Measurements from ENCODE around the gene POLR2E. TPM values are rescaled to one million over a fixed set of nuclear protein-coding genes. Genes with fewer than 3 reads are reported as not detected.

The POLR2E gene
- total and polyA plus RNA-seq, 2 donors from 2014 or later, result 158 to 189 TPM

DNA sequence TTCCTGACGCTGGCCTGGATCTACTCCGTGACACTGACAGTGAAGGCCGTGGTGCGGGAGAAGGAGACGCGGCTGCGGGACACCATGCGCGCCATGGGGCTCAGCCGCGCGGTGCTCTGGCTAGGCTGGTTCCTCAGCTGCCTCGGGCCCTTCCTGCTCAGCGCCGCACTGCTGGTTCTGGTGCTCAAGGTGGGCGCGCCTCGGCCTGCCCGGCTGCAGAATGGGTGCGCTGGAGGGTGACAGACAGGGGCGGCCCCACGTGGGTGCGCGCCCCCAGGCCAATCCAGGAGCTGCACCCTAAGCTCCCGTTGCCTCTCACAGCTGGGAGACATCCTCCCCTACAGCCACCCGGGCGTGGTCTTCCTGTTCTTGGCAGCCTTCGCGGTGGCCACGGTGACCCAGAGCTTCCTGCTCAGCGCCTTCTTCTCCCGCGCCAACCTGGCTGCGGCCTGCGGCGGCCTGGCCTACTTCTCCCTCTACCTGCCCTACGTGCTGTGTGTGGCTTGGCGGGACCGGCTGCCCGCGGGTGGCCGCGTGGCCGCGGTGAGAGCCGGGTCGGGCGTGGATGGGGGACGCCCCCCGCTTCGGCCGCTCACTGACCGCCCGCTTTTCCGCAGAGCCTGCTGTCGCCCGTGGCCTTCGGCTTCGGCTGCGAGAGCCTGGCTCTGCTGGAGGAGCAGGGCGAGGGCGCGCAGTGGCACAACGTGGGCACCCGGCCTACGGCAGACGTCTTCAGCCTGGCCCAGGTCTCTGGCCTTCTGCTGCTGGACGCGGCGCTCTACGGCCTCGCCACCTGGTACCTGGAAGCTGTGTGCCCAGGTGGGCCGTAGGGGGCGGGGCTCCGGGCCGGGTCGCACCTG is 48.1 kb downstream of the POLR2E start:
- Histone ChIP-seq H3K4me3 (ENCODE audit: low read length in 3 of 3) (no peak overlapping the region), H3K4me1 (ENCODE audit: control insufficient read depth in 2 of 3, insufficient read depth in 2 of 3, low read depth in 1 of 3, low read length in 3 of 3) (no peaks in the 10 kb centered on the region), H3K36me3 (ENCODE audit: control insufficient read depth in 2 of 3, insufficient read depth in 3 of 3, low read length in 3 of 3) (no peaks in the 10 kb centered on the region), H3K27me3 (ENCODE audit: control insufficient read depth, insufficient read depth, low read length) (no peaks in the 10 kb centered on the region), H3K9ac (ENCODE audit: low read length in 3 of 3) (no peak overlapping the region), H3K27ac (ENCODE audit: low read depth in 2 of 2, low read length in 2 of 2) (no peak overlapping the region), H3K9me3 (ENCODE audit: control insufficient read depth in 2 of 3, insufficient read depth in 1 of 3, low read length in 3 of 3) (no peaks in the 10 kb centered on the region)
- no peak for FAIRE-seq
- intact Hi-C loops (cut with DNase I), result no loop called here
- peak in 1 of 5 donors; percentile 64 for DNase-seq
- TF ChIP-seq CTCF (IDR thresholded peaks at IDR 0.05; ENCODE audit: borderline replicate concordance, extremely low read depth, insufficient read depth), result no peak

- H3K9me3 ChIP-seq (ENCODE audit: control insufficient read depth in 2 of 3, insufficient read depth in 1 of 3, low read length in 3 of 3), result no peaks in the 10 kb centered on the region
- DNase-seq, result peak in 3 of 5 donors; percentile 48 to 77 (median 74)
- H3K4me3 ChIP-seq (ENCODE audit: low read length in 3 of 3), result no peak overlapping the region
- no peak overlapping the region for H3K9ac ChIP-seq (ENCODE audit: low read length in 3 of 3)
- H3K27me3 ChIP-seq (ENCODE audit: control insufficient read depth, insufficient read depth, low read length), result no peaks in the 10 kb centered on the region
- H3K4me1 ChIP-seq (ENCODE audit: control insufficient read depth in 2 of 3, insufficient read depth in 2 of 3, low read depth in 1 of 3, low read length in 3 of 3), result peaks cover 0 to 3% (median 0%) of the 10 kb centered on the region in 3 donors
- no peaks in the 10 kb centered on the region for H3K36me3 ChIP-seq (ENCODE audit: control insufficient read depth in 2 of 3, insufficient read depth in 3 of 3, low read length in 3 of 3)
- no peak overlapping the region for H3K27ac ChIP-seq (ENCODE audit: low read depth in 2 of 2, low read length in 2 of 2)
- intact Hi-C loops (cut with DNase I), result no loop called here
- FAIRE-seq, result no peak
- no peak for TF ChIP-seq CTCF (IDR thresholded peaks at IDR 0.05; ENCODE audit: borderline replicate concordance, extremely low read depth, insufficient read depth)
These were observed 49.0 kb downstream of the POLR2E start for GRCh38 chr19:1046117-1046626.

GRCh38 chr19:1045247-1045603 is 50.0 kb downstream of the POLR2E start:
- intact Hi-C loops (cut with DNase I), result no loop called here
- peak in 1 of 5 donors; percentile 76 for DNase-seq
- Histone ChIP-seq H3K27ac (ENCODE audit: low read depth in 2 of 2, low read length in 2 of 2) (no peak overlapping the region), H3K9ac (ENCODE audit: low read length in 3 of 3) (no peak overlapping the region), H3K9me3 (ENCODE audit: control insufficient read depth in 2 of 3, insufficient read depth in 1 of 3, low read length in 3 of 3) (no peaks in the 10 kb centered on the region), H3K36me3 (ENCODE audit: control insufficient read depth in 2 of 3, insufficient read depth in 3 of 3, low read length in 3 of 3) (no peaks in the 10 kb centered on the region), H3K4me3 (ENCODE audit: low read length in 3 of 3) (no peak overlapping the region), H3K27me3 (ENCODE audit: control insufficient read depth, insufficient read depth, low read length) (no peaks in the 10 kb centered on the region), H3K4me1 (ENCODE audit: control insufficient read depth in 2 of 3, insufficient read depth in 2 of 3, low read depth in 1 of 3, low read length in 3 of 3) (peaks cover 0 to 13% (median 7%) of the 10 kb centered on the region in 3 donors)
- no peak for FAIRE-seq
- TF ChIP-seq CTCF (IDR thresholded peaks at IDR 0.05; ENCODE audit: borderline replicate concordance, extremely low read depth, insufficient read depth), result no peak
